HFF-Myc (cell line): Measurements from ENCODE around the gene UNC13D.
"Not testable (repeated sequence)": the region's sequence is repeated elsewhere in the genome, so short reads cannot be mapped to it uniquely, and the experiment has no call there.

ENCODE experiments used
- DNase-seq: peaks from one replicate; pipeline ENCODE4 v3.0.0-alpha.2; 2011; ENCODE audit warnings: low read depth; ENCODE audit errors: extremely low read depth
- H3K4me3 ChIP-seq: replicated peaks from 2 replicates; pipeline ENCODE4 v1.5.1; 2011; ENCODE audit warnings: low read depth, mild to moderate bottlenecking, control low read depth, low read length
- CTCF ChIP-seq: IDR thresholded peaks from 2 replicates; pipeline ENCODE4 v1.5.1; 2012; ENCODE audit warnings: mild to moderate bottlenecking, low read depth, low read length, control low read depth; ENCODE audit errors: missing control alignments

Gene UNC13D

DNA sequence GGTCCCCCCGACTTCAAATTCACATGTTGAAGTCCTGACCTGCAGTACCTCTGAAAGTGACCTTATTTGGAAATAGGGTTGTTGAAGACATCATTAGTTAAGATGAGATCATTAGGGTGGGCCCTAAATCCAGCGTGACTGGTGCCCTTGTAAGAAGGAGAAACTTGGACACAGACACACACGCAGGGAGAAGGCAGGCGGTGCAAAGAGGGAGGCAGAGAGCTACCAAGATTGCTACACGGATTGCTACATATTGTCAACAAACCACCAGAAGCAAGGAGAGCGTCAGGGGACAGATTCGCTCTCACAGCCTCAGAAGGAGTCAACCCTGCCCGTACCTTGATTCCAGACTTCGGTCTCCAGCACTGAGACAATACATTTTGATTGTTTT, 17.7 kb upstream of the UNC13D start:
- no peak for TF ChIP-seq CTCF
- no peak for DNase-seq
- H3K4me3 ChIP-seq: no peak overlapping the region

DNA sequence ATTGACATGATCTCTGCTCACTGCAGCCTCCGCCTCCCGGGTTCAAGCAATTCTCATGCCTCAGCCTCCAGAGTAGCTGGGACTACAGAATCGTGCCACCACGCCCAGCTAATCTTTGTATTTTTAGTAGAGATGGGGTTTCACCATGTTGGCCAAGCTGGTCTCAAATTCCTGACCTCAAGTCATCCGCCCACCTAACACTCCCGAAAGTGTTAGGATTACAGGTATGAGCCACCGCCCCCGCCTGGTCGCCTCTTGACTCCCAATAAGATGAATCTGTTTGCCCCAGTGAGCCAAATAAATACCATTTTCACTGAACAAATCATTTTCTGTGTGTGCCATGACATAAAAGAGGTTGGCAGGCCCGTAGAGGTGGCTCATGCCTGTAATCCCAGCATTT, 15.2 kb upstream of the UNC13D start:
- not testable (repeated sequence) for DNase-seq, H3K4me3 ChIP-seq

- DNase-seq: no peak
- peak overlapping the region; percentile 88 for H3K4me3 ChIP-seq
- no peak for TF ChIP-seq CTCF
Observed at GRCh38 chr17:75856062-75856756, 12.0 kb upstream of the UNC13D start.

DNA sequence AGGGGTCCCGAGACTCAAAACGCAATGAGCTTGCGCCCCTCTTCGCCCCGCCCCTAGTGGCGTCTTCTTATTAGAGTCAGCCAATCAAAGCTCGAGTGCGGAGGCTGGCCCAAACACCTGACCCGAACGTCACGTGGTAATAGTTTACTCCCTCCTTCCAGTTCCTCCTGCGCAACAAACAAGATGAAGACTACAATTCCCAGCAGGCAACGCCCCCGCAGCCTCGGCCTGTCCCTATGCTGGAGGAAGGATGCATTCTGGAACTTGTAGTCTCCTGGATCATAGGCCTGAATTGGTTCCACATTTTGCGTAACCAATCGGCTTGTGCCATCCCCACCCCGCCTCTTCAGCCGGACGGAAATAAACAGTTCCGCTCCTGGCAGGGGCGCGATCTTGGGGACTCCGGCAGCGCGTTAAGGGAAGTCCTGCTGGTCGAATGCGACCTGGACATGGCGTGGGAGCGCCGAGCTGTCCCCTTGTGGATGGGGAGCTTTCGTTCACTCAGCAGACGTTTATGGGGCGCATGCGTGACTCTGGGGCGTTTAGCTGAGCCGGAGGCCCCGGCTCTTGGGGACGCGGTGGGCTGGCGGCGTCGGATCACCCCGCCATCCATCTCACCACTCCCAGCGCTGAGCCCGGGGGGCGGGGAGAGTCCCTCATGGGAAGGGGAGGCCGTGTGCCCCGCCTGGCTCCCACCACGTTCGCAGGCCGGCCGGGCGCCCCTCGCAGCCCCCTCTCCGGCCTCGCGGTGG, 11.3 kb upstream of the UNC13D start, which contains the start of gene WBP2:
WBP2 (minus strand) TSS at position 26 of the 752 bp plus-strand sequence. CDS start 38 bp downstream, outside the sequence.
- DNase-seq: peak; percentile 100
- peak; percentile 49 for TF ChIP-seq CTCF
- H3K4me3 ChIP-seq: peak within 1 kb of the TSS; percentile 88

DNA sequence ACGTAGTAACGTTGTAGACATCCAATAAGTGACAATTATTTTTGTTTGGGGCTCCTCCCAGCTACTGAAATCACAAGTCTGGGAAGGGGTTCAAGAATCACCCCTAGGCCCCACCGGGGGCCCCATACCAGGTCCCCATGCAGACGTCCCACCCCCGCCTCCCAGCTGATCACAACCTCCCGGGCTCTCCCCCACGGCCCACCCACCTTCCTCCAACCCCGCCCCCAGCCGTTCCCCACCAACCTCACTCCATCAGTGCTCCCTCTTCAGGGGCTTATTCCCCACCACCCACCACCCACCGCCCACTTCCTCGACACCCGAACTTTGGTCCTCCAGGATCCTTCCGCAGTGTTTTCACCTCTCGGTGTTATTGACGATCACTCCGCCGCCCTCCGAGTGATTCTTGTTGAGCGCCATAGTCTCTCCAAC, 10.7 kb upstream of the UNC13D start:
- DNase-seq: no peak
- peak overlapping the region; percentile 88 for H3K4me3 ChIP-seq
- no peak for TF ChIP-seq CTCF

GRCh38 chr17:75854101-75854748, 10.0 kb upstream of the UNC13D start:
- peak overlapping the region; percentile 88 for H3K4me3 ChIP-seq
- no peak for TF ChIP-seq CTCF
- no peak for DNase-seq

- DNase-seq: no peak
- no peak for TF ChIP-seq CTCF
- no peak overlapping the region for H3K4me3 ChIP-seq
Observed at GRCh38 chr17:75853433-75853832, 9.2 kb upstream of the UNC13D start.

DNA sequence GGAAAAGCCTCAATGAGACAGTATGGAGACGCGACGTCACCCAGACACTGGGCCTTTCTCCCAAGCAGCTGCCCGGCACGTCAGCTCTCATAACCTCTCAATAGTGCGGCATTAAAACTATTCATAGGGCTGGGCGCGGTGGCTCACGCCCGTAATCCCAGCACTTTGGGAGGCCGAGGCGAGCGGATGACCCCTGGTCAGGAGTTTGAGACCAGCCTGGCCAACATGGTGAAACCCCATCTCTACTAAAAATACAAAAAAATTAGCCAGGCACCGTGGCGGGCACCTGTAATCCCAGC, 7.4 kb upstream of the UNC13D start:
- H3K4me3 ChIP-seq, DNase-seq: not testable (repeated sequence)
